Gastroesophageal sphincter (tissue), 2 donors: ENCODE measurements around the gene ELMO1.

Source experiments
- EP300 ChIP-seq: sonication (generic); formaldehyde crosslinking; IDR thresholded peaks from one replicate; pipeline ENCODE4 v1.6.1; 2017; ENCODE audit warnings: antibody characterized with exemption, mild to moderate bottlenecking
- POLR2A ChIP-seq, 2 donors: fragments of 450-650 bp; IDR thresholded peaks; one replicate each; pipeline ENCODE4 v1.6.1; 2017; ENCODE audit warnings: antibody characterized with exemption in 2 of 2, mild to moderate bottlenecking in 2 of 2, moderate library complexity in 1 of 2

GRCh38 chr7:37085600-37085999, 363.1 kb downstream of the ELMO1 start:
- TF ChIP-seq POLR2A (IDR thresholded peaks at IDR 0.05), result no peak
- TF ChIP-seq EP300, result no peak
